Measurements from ENCODE around the gene UBE4A. TPM values are rescaled to one million over a fixed set of nuclear protein-coding genes. Genes with fewer than 3 reads are reported as not detected.
A peak's percentile ranks its signal among the peaks of the same experiment; 100 is the strongest.

The UBE4A gene
- total and polyA plus RNA-seq, 9 of the 15 experiments (the other 6 are each of a cell fraction or from before 2014, with no cell fraction given), result 13.5 to 45.2 (median 26.8) TPM

- TF ChIP-seq CREB1 (IDR thresholded peaks at IDR 0.05) (peak; percentile 97), CREB1 (CRISPR knock-in tag; IDR thresholded peaks at IDR 0.05) (peak; percentile 99), RBFOX2 (IDR thresholded peaks at IDR 0.05; ENCODE audit: low read depth, low read length) (peak; percentile 92), CTBP1 (IDR thresholded peaks at IDR 0.05; ENCODE audit: borderline replicate concordance) (0 out of 2 replicates have a peak, but pooled peaks have one; percentile 15), ZNF512 (tag; IDR thresholded peaks at IDR 0.05) (no peak), GABPB1 (CRISPR knock-in tag; IDR thresholded peaks at IDR 0.05) (peak; percentile 99), ERF (CRISPR knock-in tag; IDR thresholded peaks at IDR 0.05) (no peak), TCF7 (IDR thresholded peaks at IDR 0.05; ENCODE audit: borderline replicate concordance) (no peak), TBL1XR1 (IDR thresholded peaks at IDR 0.05; ENCODE audit: low read length in 2 of 2) (peak in 1 of 2 experiments; percentile 91; a peak in 2 of 4 replicates), ZNF384 (IDR thresholded peaks at IDR 0.05; ENCODE audit: low read depth, low read length) (no peak), POLR2A (conservative IDR thresholded peaks at IDR 0.05) (peak; percentile 91), TAF1 (IDR thresholded peaks at IDR 0.05; ENCODE audit: control insufficient read depth, extremely low read depth, insufficient read depth, low read length, severe bottlenecking) (peak; percentile 85), ZNF282 (CRISPR knock-in tag; IDR thresholded peaks at IDR 0.05) (no peak), TAF7 (tag; IDR thresholded peaks at IDR 0.05) (peak; percentile 81), PCBP1 (IDR thresholded peaks at IDR 0.05; ENCODE audit: low read depth, low read length, poor library complexity, severe bottlenecking) (no peak), THAP12 (CRISPR knock-in tag; IDR thresholded peaks at IDR 0.05) (0 out of 2 replicates have a peak, but pooled peaks have one; percentile 60), ATF7 (IDR thresholded peaks at IDR 0.05) (peak; percentile 98), RCOR1 (IDR thresholded peaks at IDR 0.05; ENCODE audit: borderline replicate concordance in 1 of 2, low read depth in 2 of 2, low read length in 2 of 2) (peak in 1 of 2 experiments; percentile 69; a peak in 1 of 4 replicates), NR4A1 (CRISPR knock-in tag; IDR thresholded peaks at IDR 0.05) (no peak), NR4A1 (tag; IDR thresholded peaks at IDR 0.05) (0 out of 2 replicates have a peak, but pooled peaks have one; percentile 31), ZNF444 (CRISPR knock-in tag; IDR thresholded peaks at IDR 0.05) (no peak), CSDE1 (IDR thresholded peaks at IDR 0.05) (peak in 1 of 2 experiments; percentile 76; a peak in 2 of 4 replicates)
- TF ChIP-seq, protein P1, sequence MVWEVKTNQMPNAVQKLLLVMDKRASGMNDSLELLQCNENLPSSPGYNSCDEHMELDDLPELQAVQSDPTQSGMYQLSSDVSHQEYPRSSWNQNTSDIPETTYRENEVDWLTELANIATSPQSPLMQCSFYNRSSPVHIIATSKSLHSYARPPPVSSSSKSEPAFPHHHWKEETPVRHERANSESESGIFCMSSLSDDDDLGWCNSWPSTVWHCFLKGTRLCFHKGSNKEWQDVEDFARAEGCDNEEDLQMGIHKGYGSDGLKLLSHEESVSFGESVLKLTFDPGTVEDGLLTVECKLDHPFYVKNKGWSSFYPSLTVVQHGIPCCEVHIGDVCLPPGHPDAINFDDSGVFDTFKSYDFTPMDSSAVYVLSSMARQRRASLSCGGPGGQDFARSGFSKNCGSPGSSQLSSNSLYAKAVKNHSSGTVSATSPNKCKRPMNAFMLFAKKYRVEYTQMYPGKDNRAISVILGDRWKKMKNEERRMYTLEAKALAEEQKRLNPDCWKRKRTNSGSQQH (CRISPR knock-in tag; IDR thresholded peaks at IDR 0.05), result no peak
These were observed at the start of gene UBE4A (continued) for GRCh38 chr11:118359295-118359958.

Measured in K562 (cell line).